Body of pancreas (tissue), 4 donors: ENCODE measurements around the gene PCSK5. TPM values are rescaled to one million over a fixed set of nuclear protein-coding genes. Genes with fewer than 3 reads are reported as not detected.

ENCODE experiments used
- ATAC-seq: fragments of 150-250 bp; one replicate; pipeline ENCODE4 v1.9.1; 2016
- DNase-seq, 4 donors: peaks; one replicate each; pipeline ENCODE4 v3.0.0-alpha.2; 2019
- H3K27ac ChIP-seq, 4 donors: fragments of 200-600 bp; sonication (generic); 1 replicate in 3 of 4; 2 replicates in 1 of 4; pipeline versions ENCODE4 v1.5.1 to v1.6.1; 2016 to 2019; ENCODE audit warnings: mild to moderate bottlenecking in 1 of 4, mixed read lengths in 1 of 4, moderate library complexity in 1 of 4
- H3K27me3 ChIP-seq, 2 donors: fragments of 200-600 bp; sonication (generic); one replicate each; pipeline ENCODE4 v1.6.0; 2016; ENCODE audit warnings: mild to moderate bottlenecking in 1 of 2
- H3K36me3 ChIP-seq, 2 donors: fragments of 200-600 bp; sonication (generic); replicated peaks in 1 of 2; 2 replicates each; pipeline ENCODE4 v1.5.1; 2016; ENCODE audit warnings: low read depth in 2 of 2; ENCODE audit not compliant: insufficient read depth in 1 of 2
- H3K4me1 ChIP-seq: fragments of 200-600 bp; sonication (generic); one replicate; pipeline ENCODE4 v1.6.0; 2016
- H3K4me3 ChIP-seq, 2 donors: fragments of 200-600 bp; sonication (generic); 1 replicate in 1 of 2; 2 replicates in 1 of 2; pipeline ENCODE4 v1.5.1; 2016 to 2019
- H3K9me3 ChIP-seq, 3 donors: fragments of 200-600 bp; sonication (generic); 1 replicate in 2 of 3; 2 replicates in 1 of 3; pipeline ENCODE4 v1.5.1; 2016
- POLR2A ChIP-seq, 3 donors: fragments of 450-650 bp; IDR thresholded peaks; one replicate each; pipeline ENCODE4 v1.6.1; 2016; ENCODE audit warnings: antibody characterized with exemption in 3 of 3, mild to moderate bottlenecking in 2 of 3
- WGBS, 2 donors: methylation state at CpG; one replicate each; pipeline ENCODE4 v1.1.5; 2017; 5-methylcytosine and 5-hydroxymethylcytosine counted together
- intact Hi-C: fragments of 100-400 bp; cut with DNase I; formaldehyde crosslinking; loops from one replicate; pipeline ENCODE4 v1.15.1; 2023
- total RNA-seq, 2 donors: library from RNA; depleted of rRNA; stranded (reverse); fragments of >200 nt; gene quantifications; one replicate each; pipeline ENCODE4 v1.1.0, GENCODE V29; 2016
- TF ChIP-seq, protein P1 (sequence below), 7 experiments: fragments of 450-650 bp in 4 of 7; fragments of 200-600 bp in 3 of 7; sonication (generic) in 3 of 7; IDR thresholded peaks; one replicate each; pipeline ENCODE4 v1.5.1; 2016 to 2019; ENCODE audit warnings: antibody characterized with exemption in 7 of 7

PCSK5 gene
- total RNA-seq, 2 donors from 2014 or later = 11.2 to 12.2 TPM

DNA sequence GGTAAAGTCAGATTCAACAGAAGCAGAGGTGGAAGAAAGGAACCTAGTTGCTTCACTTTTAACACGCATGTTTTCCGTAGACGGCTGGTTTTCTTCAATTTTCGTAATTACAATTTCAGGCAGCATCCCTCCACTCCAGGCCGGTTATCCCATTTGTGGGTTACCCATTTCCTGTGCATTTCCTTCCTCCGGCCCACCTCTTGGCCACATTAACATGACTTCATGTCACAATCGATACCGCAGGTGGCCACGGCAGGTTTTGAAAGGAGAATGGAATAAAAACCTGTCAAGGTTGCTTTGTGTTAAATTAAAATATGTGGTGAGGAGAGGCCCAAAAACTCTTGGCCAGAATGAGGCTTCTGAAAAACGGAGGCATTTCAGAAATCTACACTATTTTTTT is 130.2 kb downstream of the PCSK5 start:
- intact Hi-C loops = no loop called here
- H3K27me3 ChIP-seq = no peaks in the 10 kb centered on the region
- no peak overlapping the region for H3K27ac ChIP-seq
- 76 to 79% methylated on average over 10 of the region's 10 CpGs for WGBS, 2 donors
- H3K9me3 ChIP-seq = no peaks in the 10 kb centered on the region
- DNase-seq (no peak), ATAC-seq (no peak)
- H3K4me1 ChIP-seq = no peaks in the 10 kb centered on the region
- H3K36me3 ChIP-seq = no peaks in the 10 kb centered on the region
- no peak for TF ChIP-seq POLR2A (IDR thresholded peaks at IDR 0.05)
- TF ChIP-seq, protein P1, sequence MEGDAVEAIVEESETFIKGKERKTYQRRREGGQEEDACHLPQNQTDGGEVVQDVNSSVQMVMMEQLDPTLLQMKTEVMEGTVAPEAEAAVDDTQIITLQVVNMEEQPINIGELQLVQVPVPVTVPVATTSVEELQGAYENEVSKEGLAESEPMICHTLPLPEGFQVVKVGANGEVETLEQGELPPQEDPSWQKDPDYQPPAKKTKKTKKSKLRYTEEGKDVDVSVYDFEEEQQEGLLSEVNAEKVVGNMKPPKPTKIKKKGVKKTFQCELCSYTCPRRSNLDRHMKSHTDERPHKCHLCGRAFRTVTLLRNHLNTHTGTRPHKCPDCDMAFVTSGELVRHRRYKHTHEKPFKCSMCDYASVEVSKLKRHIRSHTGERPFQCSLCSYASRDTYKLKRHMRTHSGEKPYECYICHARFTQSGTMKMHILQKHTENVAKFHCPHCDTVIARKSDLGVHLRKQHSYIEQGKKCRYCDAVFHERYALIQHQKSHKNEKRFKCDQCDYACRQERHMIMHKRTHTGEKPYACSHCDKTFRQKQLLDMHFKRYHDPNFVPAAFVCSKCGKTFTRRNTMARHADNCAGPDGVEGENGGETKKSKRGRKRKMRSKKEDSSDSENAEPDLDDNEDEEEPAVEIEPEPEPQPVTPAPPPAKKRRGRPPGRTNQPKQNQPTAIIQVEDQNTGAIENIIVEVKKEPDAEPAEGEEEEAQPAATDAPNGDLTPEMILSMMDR (IDR thresholded peaks at IDR 0.05) = no peak
- no peak overlapping the region for H3K4me3 ChIP-seq

DNA sequence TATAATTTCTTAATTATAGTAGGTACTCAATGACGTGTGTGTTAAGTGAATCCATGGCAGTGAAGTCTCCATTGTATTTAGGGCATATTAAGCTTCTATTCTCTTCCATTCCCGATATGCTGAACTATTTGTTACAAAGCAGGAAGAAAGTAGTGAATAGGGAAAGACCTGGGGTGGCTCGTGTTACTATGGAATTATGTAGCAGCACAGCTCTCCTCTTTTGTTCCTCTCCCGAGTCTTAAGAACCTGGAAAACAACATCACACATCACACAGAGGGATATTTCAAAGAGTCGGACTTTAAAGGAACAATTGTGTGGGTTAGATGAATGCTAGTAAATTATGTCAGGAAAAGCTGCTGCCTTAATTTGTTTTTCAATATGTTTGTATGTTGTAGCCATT is 131.8 kb downstream of the PCSK5 start:
- WGBS, 2 donors = 87 to 89% methylated on average over 5 of the region's 5 CpGs
- DNase-seq (no peak), ATAC-seq (no peak)
- Histone ChIP-seq H3K36me3 (no peaks in the 10 kb centered on the region), H3K27ac (no peak overlapping the region), H3K4me1 (no peaks in the 10 kb centered on the region), H3K9me3 (no peaks in the 10 kb centered on the region), H3K4me3 (no peak overlapping the region), H3K27me3 (no peaks in the 10 kb centered on the region)
- TF ChIP-seq, protein P1 (IDR thresholded peaks at IDR 0.05) = no peak
- TF ChIP-seq POLR2A (IDR thresholded peaks at IDR 0.05) = no peak
- intact Hi-C loops = no loop called here

DNA sequence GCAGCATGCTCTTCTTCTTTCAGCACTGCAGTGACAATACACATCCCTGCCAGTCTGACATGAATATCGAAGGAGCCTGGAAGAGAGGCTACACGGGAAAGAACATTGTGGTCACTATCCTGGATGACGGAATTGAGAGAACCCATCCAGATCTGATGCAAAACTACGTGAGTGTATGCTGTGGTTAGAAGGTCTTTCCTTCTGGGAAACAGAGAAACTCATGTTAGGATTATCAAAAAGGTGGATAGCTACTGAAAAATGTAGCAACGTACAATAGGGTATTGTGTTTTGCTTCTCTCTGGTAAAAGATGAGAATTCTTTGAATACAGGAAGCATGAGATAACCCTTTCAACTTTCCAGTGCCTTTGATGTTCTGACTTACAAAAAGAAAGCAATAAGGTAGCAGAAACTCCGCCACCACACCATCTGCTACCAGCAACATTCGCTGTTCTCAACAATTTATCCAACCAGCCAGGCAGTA is 133.3 kb downstream of the PCSK5 start:
- ATAC-seq (peak; percentile 40), DNase-seq (no peak)
- no peaks in the 10 kb centered on the region for H3K4me1 ChIP-seq
- H3K9me3 ChIP-seq = no peaks in the 10 kb centered on the region
- H3K36me3 ChIP-seq = no peaks in the 10 kb centered on the region
- H3K27ac ChIP-seq = no peak overlapping the region
- H3K4me3 ChIP-seq = no peak overlapping the region
- 71 to 81% methylated on average over 7 of the region's 7 CpGs for WGBS, 2 donors
- TF ChIP-seq, protein P1 (IDR thresholded peaks at IDR 0.05) = no peak
- no peak for TF ChIP-seq POLR2A (IDR thresholded peaks at IDR 0.05)
- no peaks in the 10 kb centered on the region for H3K27me3 ChIP-seq
- intact Hi-C loops = no loop called here

DNA sequence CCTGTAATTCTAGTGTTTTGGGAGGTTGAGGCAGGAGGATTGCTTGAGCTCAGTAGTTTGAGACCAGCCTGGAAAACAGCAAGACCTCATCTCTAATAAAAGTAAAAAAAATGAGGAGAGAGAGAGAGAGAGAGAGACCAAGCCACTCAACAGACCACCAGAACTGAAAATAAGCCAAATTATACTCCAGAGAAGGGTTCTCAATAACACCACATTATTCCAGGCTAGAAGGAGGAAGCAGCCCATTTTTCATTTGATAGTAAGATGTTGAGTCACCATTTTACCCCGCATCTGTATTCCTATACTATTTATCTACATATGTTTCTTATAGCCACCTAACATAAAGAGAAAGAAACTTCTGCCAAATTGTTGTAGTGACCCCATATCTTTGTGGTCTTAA is 134.8 kb downstream of the PCSK5 start:
- WGBS, 2 donors = 75 to 94% methylated on average over 1 of the region's 1 CpG
- TF ChIP-seq POLR2A (IDR thresholded peaks at IDR 0.05) = no peak
- TF ChIP-seq, protein P1 (IDR thresholded peaks at IDR 0.05) = no peak
- no peaks in the 10 kb centered on the region for H3K36me3 ChIP-seq

DNA sequence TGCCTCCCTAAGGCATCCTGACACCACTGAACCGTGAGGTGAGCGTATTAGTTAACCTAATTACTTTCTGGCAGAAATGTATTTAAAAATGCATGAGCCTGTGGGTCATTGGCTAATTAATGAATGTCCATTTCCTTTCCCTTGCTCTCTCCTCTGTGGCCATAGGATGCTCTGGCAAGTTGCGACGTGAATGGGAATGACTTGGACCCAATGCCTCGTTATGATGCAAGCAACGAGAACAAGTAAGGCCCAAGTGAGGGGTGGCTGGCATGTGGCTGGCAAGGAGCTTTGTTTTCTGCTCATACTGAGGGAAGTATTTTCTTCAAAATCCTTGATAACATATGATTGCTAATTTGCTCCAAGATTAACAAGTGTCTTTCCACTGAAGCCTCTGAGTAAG is 136.3 kb downstream of the PCSK5 start:
- 94 to 95% methylated on average over 6 of the region's 6 CpGs for WGBS, 2 donors
- intact Hi-C loops = no loop called here
- ATAC-seq (no peak), DNase-seq (no peak)
- H3K27ac ChIP-seq = no peak overlapping the region
- TF ChIP-seq POLR2A (IDR thresholded peaks at IDR 0.05) = no peak
- TF ChIP-seq, protein P1 (IDR thresholded peaks at IDR 0.05) = no peak
- H3K9me3 ChIP-seq = no peaks in the 10 kb centered on the region
- no peaks in the 10 kb centered on the region for H3K4me1 ChIP-seq
- no peaks in the 10 kb centered on the region for H3K36me3 ChIP-seq
- no peak overlapping the region for H3K4me3 ChIP-seq
- no peaks in the 10 kb centered on the region for H3K27me3 ChIP-seq

More for the DNA sequence above, 134.8 kb downstream of the PCSK5 start:
- ATAC-seq (no peak), DNase-seq (no peak)
- Histone ChIP-seq H3K27me3 (no peaks in the 10 kb centered on the region), H3K4me1 (no peaks in the 10 kb centered on the region), H3K27ac (no peak overlapping the region), H3K4me3 (no peak overlapping the region), H3K9me3 (no peaks in the 10 kb centered on the region)
- intact Hi-C loops = no loop called here
